GM23338 (cell line): Measurements from ENCODE around the gene JARID2. TPM values are rescaled to one million over a fixed set of nuclear protein-coding genes. Genes with fewer than 3 reads are reported as not detected.
A peak's percentile ranks its signal among the peaks of the same experiment; 100 is the strongest.

Experiments used
- ATAC-seq: fragments of 200-7000 bp; cut with Tn5 transposase; 3 replicates; pipeline ENCODE4 v1.9.1; 2020
- DNase-seq: peaks from one replicate; pipeline ENCODE4 v3.0.0-alpha.2; 2015; ENCODE audit warnings: low spot score
- H2AFZ ChIP-seq: fragments of 200-600 bp; sonication (generic); 2 replicates; pipeline ENCODE4 v1.8.0; 2016; ENCODE audit warnings: antibody characterized with exemption, mild to moderate bottlenecking, moderate library complexity
- H3F3A ChIP-seq: fragments of 200-600 bp; sonication (generic); replicated peaks from 2 replicates; pipeline ENCODE4 v1.8.0; 2017; ENCODE audit warnings: antibody characterized with exemption, mixed run types, low read depth
- H3K27ac ChIP-seq: fragments of 200-600 bp; sonication (generic); 2 replicates; pipeline ENCODE4 v1.6.1; 2016; ENCODE audit warnings: low read depth
- H3K27me3 ChIP-seq: fragments of 200-600 bp; sonication (generic); 2 replicates; pipeline ENCODE4 v1.8.0; 2016; ENCODE audit warnings: mild to moderate bottlenecking, mixed run types, moderate library complexity; ENCODE audit not compliant: insufficient read depth
- H3K36me3 ChIP-seq: fragments of 200-600 bp; sonication (generic); 2 replicates; pipeline ENCODE4 v1.8.0; 2016; ENCODE audit warnings: mild to moderate bottlenecking; ENCODE audit not compliant: insufficient read depth
- H3K4me1 ChIP-seq: fragments of 200-600 bp; sonication (generic); 2 replicates; pipeline ENCODE4 v1.8.0; 2016; ENCODE audit warnings: mild to moderate bottlenecking, moderate library complexity; ENCODE audit not compliant: insufficient read depth
- H3K4me2 ChIP-seq: fragments of 200-600 bp; sonication (generic); 2 replicates; pipeline ENCODE4 v1.7.1; 2017; ENCODE audit warnings: mixed run types
- H3K4me3 ChIP-seq: fragments of 200-600 bp; sonication (generic); 2 replicates; pipeline ENCODE4 v1.6.1; 2016; ENCODE audit warnings: mixed run types
- H3K79me2 ChIP-seq: fragments of 200-600 bp; sonication (generic); replicated peaks from 2 replicates; pipeline ENCODE4 v1.8.0; 2017; ENCODE audit warnings: mild to moderate bottlenecking; ENCODE audit not compliant: insufficient read depth
- H3K9me2 ChIP-seq: fragments of 200-600 bp; sonication (generic); 2 replicates; pipeline ENCODE4 v1.8.0; 2017; ENCODE audit not compliant: insufficient read depth
- H4K20me1 ChIP-seq: fragments of 200-600 bp; sonication (generic); replicated peaks from 2 replicates; pipeline ENCODE4 v1.8.0; 2017; ENCODE audit warnings: mild to moderate bottlenecking; ENCODE audit not compliant: insufficient read depth
- H3K27ac Mint-ChIP-seq: 2 replicates; pipeline ENCODE4 v1.8.0; 2020; ENCODE audit warnings: inconsistent platforms, mild to moderate bottlenecking, moderate library complexity, mixed read lengths
- H3K27me3 Mint-ChIP-seq: 3 replicates; pipeline ENCODE4 v1.8.0; 2022; ENCODE audit warnings: low read depth, mild to moderate bottlenecking, moderate library complexity, mixed read lengths, inconsistent platforms; ENCODE audit not compliant: insufficient read depth, poor library complexity
- H3K36me3 Mint-ChIP-seq: 3 replicates; pipeline ENCODE4 v1.8.0; 2021; ENCODE audit warnings: low read depth, mild to moderate bottlenecking, inconsistent platforms, moderate library complexity, mixed read lengths
- H3K4me1 Mint-ChIP-seq: 3 replicates; pipeline ENCODE4 v1.8.0; 2020; ENCODE audit warnings: mild to moderate bottlenecking, inconsistent platforms, mixed read lengths
- H3K4me3 Mint-ChIP-seq: 3 replicates; pipeline ENCODE4 v1.8.0; 2021; ENCODE audit warnings: moderate library complexity, mild to moderate bottlenecking, inconsistent platforms, mixed read lengths
- H3K9me3 Mint-ChIP-seq: 3 replicates; pipeline ENCODE4 v1.8.0; 2020; ENCODE audit warnings: moderate library complexity, mild to moderate bottlenecking, inconsistent platforms, mixed read lengths
- CREB1 ChIP-seq: fragments of 250-450 bp; sonication (Bioruptor Pico); IDR thresholded peaks from 2 replicates; pipeline ENCODE4 v1.5.0; 2020; ENCODE audit warnings: low read depth, mild to moderate bottlenecking, moderate library complexity
- EZH2phosphoT487 ChIP-seq: fragments of 200-600 bp; sonication (generic); IDR thresholded peaks from one replicate; pipeline ENCODE4 v1.8.1; 2018; ENCODE audit warnings: antibody characterized with exemption; ENCODE audit not compliant: unreplicated experiment
- NANOG ChIP-seq: IDR thresholded peaks from 2 replicates; pipeline ENCODE4 v1.6.1; 2016; ENCODE audit warnings: antibody characterized with exemption, borderline replicate concordance
- POLR2AphosphoS5 ChIP-seq: IDR thresholded peaks from 2 replicates; pipeline ENCODE4 v1.6.1; 2016; ENCODE audit warnings: antibody characterized with exemption, low read depth
- STAT1 ChIP-seq: IDR thresholded peaks from one replicate; pipeline ENCODE4 v1.6.1; 2016; ENCODE audit warnings: antibody characterized with exemption; ENCODE audit not compliant: unreplicated experiment
- ZNF114 ChIP-seq: fragments of 250-450 bp; sonication (Bioruptor Pico); IDR thresholded peaks from 2 replicates; pipeline ENCODE4 v1.5.0; 2020; ENCODE audit warnings: mild to moderate bottlenecking, moderate library complexity
- ZNF331 ChIP-seq: fragments of 250-450 bp; sonication (Bioruptor Pico); IDR thresholded peaks from 2 replicates; pipeline ENCODE4 v1.5.0; 2020; ENCODE audit warnings: low read depth, mild to moderate bottlenecking, moderate library complexity
- polyA plus RNA-seq: library from polyadenylated mRNA; unstranded; fragments of >200 nt; fragmentation: Nextera tagmentation; extraction: Ambion mirVana; gene quantifications from 2 replicates; pipeline ENCODE4 v1.2.1, GENCODE V29; 2016
- total RNA-seq: library from RNA; depleted of rRNA; stranded (reverse); fragments of >200 nt; shearing (Covaris generic); gene quantifications from 2 replicates; pipeline ENCODE4 v1.2.3, GENCODE V29; 2014
- TF ChIP-seq, protein P1 (sequence below): IDR thresholded peaks from one replicate; pipeline ENCODE4 v1.6.1; 2018; ENCODE audit warnings: antibody characterized with exemption; ENCODE audit not compliant: unreplicated experiment
- TF ChIP-seq, protein P2 (sequence below): IDR thresholded peaks from 2 replicates; pipeline ENCODE4 v1.6.1; 2016; ENCODE audit warnings: antibody characterized with exemption

Gene JARID2
- total and polyA plus RNA-seq, 2 experiments from 2014 or later = 92.8 to 196 TPM

DNA sequence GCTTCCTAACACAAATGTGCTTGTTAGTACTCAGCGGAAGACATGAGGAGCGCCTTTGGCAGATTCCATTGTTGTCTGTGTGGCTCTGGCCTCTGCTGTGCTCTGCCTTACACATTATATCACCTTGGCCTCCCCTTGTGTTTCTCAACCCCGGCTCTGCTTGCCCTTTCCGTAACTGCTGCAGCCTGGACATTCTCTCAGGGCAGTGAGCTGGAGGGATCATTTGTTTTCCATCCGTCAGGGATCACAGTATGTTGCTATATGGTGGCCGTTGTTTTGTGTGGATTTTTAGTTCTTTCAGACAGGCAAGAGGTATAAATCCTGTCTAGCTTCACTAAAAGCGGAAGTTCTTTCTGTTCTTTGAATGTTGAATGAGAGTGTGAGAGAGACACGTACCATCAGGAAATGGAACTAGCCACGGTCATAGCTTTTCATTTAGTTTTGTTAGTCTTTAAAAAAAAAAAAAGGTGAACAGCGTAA lies 175.1 kb downstream of the JARID2 start:
- H3K27ac Mint-ChIP-seq = no peak overlapping the region
- no peak for TF ChIP-seq EZH2phosphoT487
- no peak for TF ChIP-seq CREB1 (CRISPR knock-in tag)
- no peak for TF ChIP-seq STAT1
- no peak for TF ChIP-seq ZNF331 (CRISPR knock-in tag)
- TF ChIP-seq, protein P1, sequence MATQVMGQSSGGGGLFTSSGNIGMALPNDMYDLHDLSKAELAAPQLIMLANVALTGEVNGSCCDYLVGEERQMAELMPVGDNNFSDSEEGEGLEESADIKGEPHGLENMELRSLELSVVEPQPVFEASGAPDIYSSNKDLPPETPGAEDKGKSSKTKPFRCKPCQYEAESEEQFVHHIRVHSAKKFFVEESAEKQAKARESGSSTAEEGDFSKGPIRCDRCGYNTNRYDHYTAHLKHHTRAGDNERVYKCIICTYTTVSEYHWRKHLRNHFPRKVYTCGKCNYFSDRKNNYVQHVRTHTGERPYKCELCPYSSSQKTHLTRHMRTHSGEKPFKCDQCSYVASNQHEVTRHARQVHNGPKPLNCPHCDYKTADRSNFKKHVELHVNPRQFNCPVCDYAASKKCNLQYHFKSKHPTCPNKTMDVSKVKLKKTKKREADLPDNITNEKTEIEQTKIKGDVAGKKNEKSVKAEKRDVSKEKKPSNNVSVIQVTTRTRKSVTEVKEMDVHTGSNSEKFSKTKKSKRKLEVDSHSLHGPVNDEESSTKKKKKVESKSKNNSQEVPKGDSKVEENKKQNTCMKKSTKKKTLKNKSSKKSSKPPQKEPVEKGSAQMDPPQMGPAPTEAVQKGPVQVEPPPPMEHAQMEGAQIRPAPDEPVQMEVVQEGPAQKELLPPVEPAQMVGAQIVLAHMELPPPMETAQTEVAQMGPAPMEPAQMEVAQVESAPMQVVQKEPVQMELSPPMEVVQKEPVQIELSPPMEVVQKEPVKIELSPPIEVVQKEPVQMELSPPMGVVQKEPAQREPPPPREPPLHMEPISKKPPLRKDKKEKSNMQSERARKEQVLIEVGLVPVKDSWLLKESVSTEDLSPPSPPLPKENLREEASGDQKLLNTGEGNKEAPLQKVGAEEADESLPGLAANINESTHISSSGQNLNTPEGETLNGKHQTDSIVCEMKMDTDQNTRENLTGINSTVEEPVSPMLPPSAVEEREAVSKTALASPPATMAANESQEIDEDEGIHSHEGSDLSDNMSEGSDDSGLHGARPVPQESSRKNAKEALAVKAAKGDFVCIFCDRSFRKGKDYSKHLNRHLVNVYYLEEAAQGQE = no peak
- TF ChIP-seq, protein P2, sequence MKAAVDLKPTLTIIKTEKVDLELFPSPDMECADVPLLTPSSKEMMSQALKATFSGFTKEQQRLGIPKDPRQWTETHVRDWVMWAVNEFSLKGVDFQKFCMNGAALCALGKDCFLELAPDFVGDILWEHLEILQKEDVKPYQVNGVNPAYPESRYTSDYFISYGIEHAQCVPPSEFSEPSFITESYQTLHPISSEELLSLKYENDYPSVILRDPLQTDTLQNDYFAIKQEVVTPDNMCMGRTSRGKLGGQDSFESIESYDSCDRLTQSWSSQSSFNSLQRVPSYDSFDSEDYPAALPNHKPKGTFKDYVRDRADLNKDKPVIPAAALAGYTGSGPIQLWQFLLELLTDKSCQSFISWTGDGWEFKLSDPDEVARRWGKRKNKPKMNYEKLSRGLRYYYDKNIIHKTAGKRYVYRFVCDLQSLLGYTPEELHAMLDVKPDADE = no peak
- no peak for TF ChIP-seq NANOG
- TF ChIP-seq POLR2AphosphoS5 = no peak
- TF ChIP-seq ZNF114 (CRISPR knock-in tag) = no peak
- ATAC-seq (peak; percentile 38), DNase-seq (no peak)
- peaks cover 10% of the 10 kb centered on the region for H3K9me3 Mint-ChIP-seq
- H3K4me1 Mint-ChIP-seq = peaks cover 78% of the 10 kb centered on the region
- no peak overlapping the region for H3K4me2 ChIP-seq
- no peak overlapping the region for H2AFZ ChIP-seq
- H3K4me3 Mint-ChIP-seq = no peak overlapping the region
- H3K36me3 Mint-ChIP-seq = peaks cover 53% of the 10 kb centered on the region
- H3K9me2 ChIP-seq = no peaks in the 10 kb centered on the region
- peaks cover 97% of the 10 kb centered on the region for H3K79me2 ChIP-seq
- peaks cover 3% of the 10 kb centered on the region; the same call in 1 of the 2 replicates for H3K36me3 ChIP-seq
- H3K27ac ChIP-seq = no peak overlapping the region
- H3K4me3 ChIP-seq = no peak overlapping the region
- H3K4me1 ChIP-seq = peaks cover 81% of the 10 kb centered on the region
- peaks cover 92% of the 10 kb centered on the region for H4K20me1 ChIP-seq
- H3F3A ChIP-seq = peaks cover 6% of the 10 kb centered on the region; the same call in 1 of the 2 replicates
- peaks cover 52% of the 10 kb centered on the region for H3K27me3 Mint-ChIP-seq
- H3K27me3 ChIP-seq = no peaks in the 10 kb centered on the region

DNA sequence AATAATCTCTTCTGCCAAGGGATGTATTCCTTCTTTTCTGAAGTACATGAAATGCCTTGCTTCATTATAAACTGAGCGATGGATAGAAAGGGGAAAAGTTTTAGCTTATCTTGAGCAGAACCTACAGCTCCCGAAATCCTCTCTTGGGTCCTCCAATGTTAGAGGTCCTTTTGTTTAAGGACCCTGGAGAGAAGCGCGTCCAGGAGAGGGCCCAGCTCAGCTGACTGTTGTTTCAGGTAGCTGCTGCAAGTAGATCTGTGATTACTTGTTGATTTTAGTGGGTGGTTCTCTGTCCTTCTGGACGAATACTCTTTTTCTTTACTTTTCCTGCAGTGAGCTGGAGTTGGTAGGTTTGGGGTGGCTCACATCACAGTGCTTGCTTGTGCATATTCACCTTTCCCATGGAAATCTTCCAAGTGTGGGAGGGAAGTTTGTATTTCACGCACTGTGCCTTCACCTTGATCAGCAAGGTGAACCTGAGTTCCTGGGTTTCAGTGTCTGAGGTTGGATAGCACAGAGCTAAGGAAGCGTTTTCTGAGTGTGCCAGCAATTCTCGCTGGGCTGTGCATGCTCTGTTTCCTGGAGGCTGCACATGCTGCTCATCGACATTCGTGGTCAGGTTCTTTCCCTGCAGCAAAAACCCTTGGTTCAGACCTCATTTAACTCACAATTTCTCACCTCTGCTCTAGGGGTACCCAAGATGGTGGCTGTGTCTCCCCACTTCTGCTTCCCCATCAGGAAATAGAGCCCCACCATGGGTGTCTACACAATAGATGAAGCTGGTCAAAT lies 176.3 kb downstream of the JARID2 start:
- Histone ChIP-seq H3K4me3 (no peak overlapping the region), H3K79me2 (peaks cover 100% of the 10 kb centered on the region), H4K20me1 (peaks cover 98% of the 10 kb centered on the region), H2AFZ (no peak overlapping the region), H3F3A (0 out of 2 replicates have a peak, but pooled peaks cover 4% of the 10 kb centered on the region), H3K36me3 (no peaks in the 10 kb centered on the region), H3K27ac (no peak overlapping the region; the same call in 1 of the 2 replicates), H3K9me2 (no peaks in the 10 kb centered on the region), H3K27me3 (no peaks in the 10 kb centered on the region), H3K4me1 (peaks cover 87% of the 10 kb centered on the region), H3K4me2 (0 out of 2 replicates have a peak overlapping the region, but pooled peaks have one; percentile 30)
- Mint-ChIP-seq H3K27me3 (peaks cover 52% of the 10 kb centered on the region), H3K4me1 (peaks cover 84% of the 10 kb centered on the region), H3K36me3 (peaks cover 49% of the 10 kb centered on the region), H3K4me3 (no peak overlapping the region; the same call in 2 of the 3 replicates), H3K27ac (no peak overlapping the region), H3K9me3 (peaks cover 3% of the 10 kb centered on the region; the same call in 2 of the 3 replicates)
- ATAC-seq = peak; percentile 14
- DNase-seq = no peak
- TF ChIP-seq STAT1 (no peak), EZH2phosphoT487 (no peak), NANOG (no peak)
- TF ChIP-seq, protein P2 = no peak
- TF ChIP-seq, protein P1 = peak; percentile 31
